Gastrocnemius medialis (tissue), 4 donors: Measurements from ENCODE around the gene TOPAZ1.

Experiments used
- POLR2A ChIP-seq, 2 donors: fragments of 450-650 bp; IDR thresholded peaks; one replicate each; pipeline ENCODE4 v1.6.1; 2017; ENCODE audit warnings: antibody characterized with exemption in 2 of 2, mild to moderate bottlenecking in 2 of 2, moderate library complexity in 2 of 2
- TF ChIP-seq, protein P1 (sequence below), 5 experiments: fragments of 450-650 bp in 3 of 5; fragments of 200-600 bp in 2 of 5; sonication (generic) in 2 of 5; IDR thresholded peaks in 4 of 5; conservative IDR thresholded peaks in 1 of 5; 1 replicate in 4 of 5; 2 replicates in 1 of 5; pipeline ENCODE4 v1.5.1; 2016 to 2019; ENCODE audit warnings: antibody characterized with exemption in 5 of 5, mild to moderate bottlenecking in 3 of 5, moderate library complexity in 3 of 5

DNA sequence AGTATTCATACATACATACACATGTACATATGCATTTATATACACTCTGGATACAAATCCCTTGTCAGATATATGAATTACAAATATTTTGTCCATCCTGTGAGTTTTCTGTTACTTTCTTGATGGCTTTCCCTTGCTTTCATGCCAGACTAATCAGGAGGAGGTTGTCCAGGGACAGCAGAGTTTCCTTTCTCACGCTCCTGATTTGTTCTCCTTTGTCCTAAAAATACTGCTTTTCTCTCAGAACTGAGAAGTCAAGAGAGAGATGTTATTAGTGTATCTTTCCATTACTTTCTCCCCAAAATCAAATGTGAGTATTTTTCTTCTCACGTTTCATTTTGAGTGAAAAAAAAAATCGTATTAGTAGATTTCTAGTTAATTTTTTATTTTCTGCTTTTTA is 84.8 kb downstream of the TOPAZ1 start:
- TF ChIP-seq, protein P1, sequence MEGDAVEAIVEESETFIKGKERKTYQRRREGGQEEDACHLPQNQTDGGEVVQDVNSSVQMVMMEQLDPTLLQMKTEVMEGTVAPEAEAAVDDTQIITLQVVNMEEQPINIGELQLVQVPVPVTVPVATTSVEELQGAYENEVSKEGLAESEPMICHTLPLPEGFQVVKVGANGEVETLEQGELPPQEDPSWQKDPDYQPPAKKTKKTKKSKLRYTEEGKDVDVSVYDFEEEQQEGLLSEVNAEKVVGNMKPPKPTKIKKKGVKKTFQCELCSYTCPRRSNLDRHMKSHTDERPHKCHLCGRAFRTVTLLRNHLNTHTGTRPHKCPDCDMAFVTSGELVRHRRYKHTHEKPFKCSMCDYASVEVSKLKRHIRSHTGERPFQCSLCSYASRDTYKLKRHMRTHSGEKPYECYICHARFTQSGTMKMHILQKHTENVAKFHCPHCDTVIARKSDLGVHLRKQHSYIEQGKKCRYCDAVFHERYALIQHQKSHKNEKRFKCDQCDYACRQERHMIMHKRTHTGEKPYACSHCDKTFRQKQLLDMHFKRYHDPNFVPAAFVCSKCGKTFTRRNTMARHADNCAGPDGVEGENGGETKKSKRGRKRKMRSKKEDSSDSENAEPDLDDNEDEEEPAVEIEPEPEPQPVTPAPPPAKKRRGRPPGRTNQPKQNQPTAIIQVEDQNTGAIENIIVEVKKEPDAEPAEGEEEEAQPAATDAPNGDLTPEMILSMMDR (IDR thresholded peaks at IDR 0.05 in 4 of 5, conservative IDR thresholded peaks at IDR 0.05 in 1 of 5) = no peak
- TF ChIP-seq POLR2A (IDR thresholded peaks at IDR 0.05) = no peak
